RWPE2 (cell line): ENCODE data around the gene PLXNA4.

Source experiments
- ATAC-seq: fragments of 200-7000 bp; cut with Tn5 transposase; 3 replicates; pipeline ENCODE4 v1.9.1; 2021; ENCODE audit warnings: low read depth
- DNase-seq: peaks from one replicate; pipeline ENCODE4 v3.0.0-alpha.2; 2020; ENCODE audit warnings: low spot score
- H3K27ac ChIP-seq: fragments of 450-650 bp; 2 replicates; pipeline ENCODE4 v1.5.1; 2017; ENCODE audit warnings: mild to moderate bottlenecking; ENCODE audit not compliant: poor library complexity, severe bottlenecking
- H3K27me3 ChIP-seq: fragments of 250-450 bp; sonication (Bioruptor Pico); 2 replicates; pipeline ENCODE4 v1.5.1; 2021; ENCODE audit warnings: mild to moderate bottlenecking, moderate library complexity; ENCODE audit not compliant: insufficient read depth, poor library complexity, severe bottlenecking
- H3K36me3 ChIP-seq: fragments of 250-450 bp; sonication (Bioruptor Pico); 2 replicates; pipeline ENCODE4 v1.5.1; 2020; ENCODE audit warnings: low read depth, mild to moderate bottlenecking, moderate library complexity
- H3K4me1 ChIP-seq: fragments of 250-450 bp; sonication (Bioruptor Pico); 2 replicates; pipeline ENCODE4 v1.5.1; 2021; ENCODE audit warnings: mild to moderate bottlenecking, moderate library complexity; ENCODE audit not compliant: insufficient read depth, poor library complexity, severe bottlenecking
- H3K4me3 ChIP-seq: fragments of 250-450 bp; sonication (Bioruptor Pico); 2 replicates; pipeline ENCODE4 v1.5.1; 2021; ENCODE audit warnings: mild to moderate bottlenecking, moderate library complexity; ENCODE audit not compliant: severe bottlenecking
- H3K9me3 ChIP-seq: fragments of 250-450 bp; sonication (Bioruptor Pico); 2 replicates; pipeline ENCODE4 v1.5.1; 2021; ENCODE audit warnings: mild to moderate bottlenecking, moderate library complexity; ENCODE audit not compliant: severe bottlenecking
- TF ChIP-seq, protein P1 (sequence below): fragments of 450-650 bp; IDR thresholded peaks from one replicate; pipeline ENCODE4 v1.5.1; 2017; ENCODE audit warnings: mild to moderate bottlenecking, moderate library complexity; ENCODE audit not compliant: poor library complexity, severe bottlenecking

PLXNA4 gene

DNA sequence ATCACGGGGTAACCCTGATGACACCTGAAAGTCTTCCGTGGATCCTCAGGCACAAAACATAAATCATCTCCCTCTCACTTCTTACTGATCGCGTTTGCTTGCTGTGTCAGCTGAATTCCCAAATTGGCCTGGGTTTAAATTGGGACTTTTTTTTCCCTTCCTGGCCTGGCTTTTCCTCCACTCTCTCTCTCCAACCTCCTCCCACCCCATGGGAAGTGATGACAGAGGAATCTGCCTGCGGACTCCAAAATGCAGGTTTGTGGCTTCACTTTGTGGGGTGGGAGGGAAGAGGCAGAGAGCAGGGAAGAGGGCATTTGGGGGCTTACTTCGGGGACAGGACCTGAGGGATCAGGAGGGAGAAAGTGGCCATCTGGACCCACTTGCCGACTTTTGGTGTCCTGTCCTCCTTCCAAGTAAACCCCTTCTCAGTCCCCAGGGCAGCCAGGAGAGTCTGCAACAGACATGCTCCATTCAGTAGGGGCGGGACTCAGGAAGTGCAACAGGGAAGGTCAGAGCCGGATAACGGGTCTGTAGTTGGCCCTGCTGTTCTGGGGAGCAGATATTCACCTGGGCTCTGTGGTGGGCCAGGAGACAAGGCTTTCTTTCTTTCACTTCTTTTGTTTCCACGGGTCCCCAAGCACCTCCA is 172.7 kb downstream of the PLXNA4 start:
- Histone ChIP-seq H3K9me3 (no peaks in the 10 kb centered on the region), H3K4me1 (no peaks in the 10 kb centered on the region), H3K27ac (no peak overlapping the region), H3K4me3 (no peak overlapping the region), H3K36me3 (no peaks in the 10 kb centered on the region), H3K27me3 (peaks cover 18% of the 10 kb centered on the region)
- DNase-seq (no peak), ATAC-seq (no peak)
- TF ChIP-seq, protein P1, sequence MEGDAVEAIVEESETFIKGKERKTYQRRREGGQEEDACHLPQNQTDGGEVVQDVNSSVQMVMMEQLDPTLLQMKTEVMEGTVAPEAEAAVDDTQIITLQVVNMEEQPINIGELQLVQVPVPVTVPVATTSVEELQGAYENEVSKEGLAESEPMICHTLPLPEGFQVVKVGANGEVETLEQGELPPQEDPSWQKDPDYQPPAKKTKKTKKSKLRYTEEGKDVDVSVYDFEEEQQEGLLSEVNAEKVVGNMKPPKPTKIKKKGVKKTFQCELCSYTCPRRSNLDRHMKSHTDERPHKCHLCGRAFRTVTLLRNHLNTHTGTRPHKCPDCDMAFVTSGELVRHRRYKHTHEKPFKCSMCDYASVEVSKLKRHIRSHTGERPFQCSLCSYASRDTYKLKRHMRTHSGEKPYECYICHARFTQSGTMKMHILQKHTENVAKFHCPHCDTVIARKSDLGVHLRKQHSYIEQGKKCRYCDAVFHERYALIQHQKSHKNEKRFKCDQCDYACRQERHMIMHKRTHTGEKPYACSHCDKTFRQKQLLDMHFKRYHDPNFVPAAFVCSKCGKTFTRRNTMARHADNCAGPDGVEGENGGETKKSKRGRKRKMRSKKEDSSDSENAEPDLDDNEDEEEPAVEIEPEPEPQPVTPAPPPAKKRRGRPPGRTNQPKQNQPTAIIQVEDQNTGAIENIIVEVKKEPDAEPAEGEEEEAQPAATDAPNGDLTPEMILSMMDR, result no peak

DNA sequence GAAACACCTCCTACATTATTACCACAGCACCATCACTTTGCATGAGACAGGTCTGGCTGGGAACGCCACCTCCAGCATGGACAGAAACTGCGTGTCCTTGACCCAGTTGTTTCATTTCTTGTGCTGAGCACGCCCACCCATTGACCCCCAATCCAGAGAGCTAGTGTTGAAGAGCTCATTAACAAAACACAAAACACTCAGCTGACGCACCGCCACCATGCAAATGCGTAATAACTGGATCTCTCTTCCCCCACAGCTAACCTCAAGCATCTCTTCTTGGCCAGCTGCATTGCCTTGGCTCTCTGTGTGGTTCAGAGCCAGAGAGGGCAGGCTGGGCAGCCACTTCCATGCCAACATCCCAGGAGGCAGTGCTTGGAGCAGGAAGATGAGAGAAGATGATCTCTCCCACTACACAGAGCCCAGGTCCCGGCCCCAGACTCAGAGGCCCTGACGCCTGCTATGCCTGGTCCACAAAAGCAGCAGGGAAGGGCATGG is 173.5 kb downstream of the PLXNA4 start:
- TF ChIP-seq, protein P1, result no peak
- Histone ChIP-seq H3K27me3 (peaks cover 18% of the 10 kb centered on the region), H3K36me3 (no peaks in the 10 kb centered on the region), H3K4me3 (no peak overlapping the region), H3K4me1 (no peaks in the 10 kb centered on the region), H3K27ac (no peak overlapping the region), H3K9me3 (no peaks in the 10 kb centered on the region)
- DNase-seq, result no peak
- no peak for ATAC-seq

GRCh38 chr7:132402096-132402495 is 174.2 kb downstream of the PLXNA4 start:
- ATAC-seq (no peak), DNase-seq (no peak)
- no peak overlapping the region for H3K27ac ChIP-seq
- H3K4me1 ChIP-seq, result no peaks in the 10 kb centered on the region
- H3K9me3 ChIP-seq, result no peaks in the 10 kb centered on the region
- TF ChIP-seq, protein P1, result no peak
- H3K4me3 ChIP-seq, result no peak overlapping the region
- no peaks in the 10 kb centered on the region for H3K36me3 ChIP-seq
- H3K27me3 ChIP-seq, result peaks cover 18% of the 10 kb centered on the region

- ATAC-seq, result no peak
- no peak overlapping the region for H3K4me3 ChIP-seq
- H3K4me1 ChIP-seq, result no peaks in the 10 kb centered on the region
- H3K9me3 ChIP-seq, result no peaks in the 10 kb centered on the region
- TF ChIP-seq, protein P1, result no peak
- H3K27me3 ChIP-seq, result peaks cover 24% of the 10 kb centered on the region
- no peak for DNase-seq
- H3K27ac ChIP-seq, result no peak overlapping the region
- H3K36me3 ChIP-seq, result no peaks in the 10 kb centered on the region
Observed at GRCh38 chr7:132400561-132401142, 175.6 kb downstream of the PLXNA4 start.

DNA sequence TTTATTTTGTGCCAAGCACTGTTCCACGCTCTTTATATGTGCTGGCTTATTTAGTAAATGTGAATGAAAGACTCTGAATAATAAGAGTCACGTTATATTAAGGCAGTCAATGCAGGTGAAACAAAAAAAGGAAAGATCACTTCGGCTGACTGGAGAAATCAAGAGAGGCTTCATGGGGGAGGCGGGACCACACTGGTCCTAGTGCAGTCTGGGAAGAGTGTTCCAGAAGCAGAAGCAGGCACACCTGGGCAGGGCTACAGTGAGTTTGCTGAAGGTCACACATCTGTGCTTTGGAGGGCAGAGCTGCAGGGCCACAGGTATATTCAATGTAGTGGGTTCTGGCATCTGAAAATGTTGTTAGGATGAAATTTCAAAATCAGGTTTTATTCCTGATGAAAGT is 176.9 kb downstream of the PLXNA4 start:
- no peak overlapping the region for H3K4me3 ChIP-seq
- H3K4me1 ChIP-seq, result no peaks in the 10 kb centered on the region
- H3K27me3 ChIP-seq, result peaks cover 28% of the 10 kb centered on the region
- H3K27ac ChIP-seq, result no peak overlapping the region
- no peaks in the 10 kb centered on the region for H3K9me3 ChIP-seq
- H3K36me3 ChIP-seq, result no peaks in the 10 kb centered on the region
- ATAC-seq (no peak), DNase-seq (no peak)
- TF ChIP-seq, protein P1, result no peak
